ENCODE measurements around the gene HDAC7. TPM values are rescaled to one million over a fixed set of nuclear protein-coding genes. Genes with fewer than 3 reads are reported as not detected.

The HDAC7 gene
- total and polyA plus RNA-seq, 8 donors = 22.8 to 313 (median 46.8) TPM

DNA sequence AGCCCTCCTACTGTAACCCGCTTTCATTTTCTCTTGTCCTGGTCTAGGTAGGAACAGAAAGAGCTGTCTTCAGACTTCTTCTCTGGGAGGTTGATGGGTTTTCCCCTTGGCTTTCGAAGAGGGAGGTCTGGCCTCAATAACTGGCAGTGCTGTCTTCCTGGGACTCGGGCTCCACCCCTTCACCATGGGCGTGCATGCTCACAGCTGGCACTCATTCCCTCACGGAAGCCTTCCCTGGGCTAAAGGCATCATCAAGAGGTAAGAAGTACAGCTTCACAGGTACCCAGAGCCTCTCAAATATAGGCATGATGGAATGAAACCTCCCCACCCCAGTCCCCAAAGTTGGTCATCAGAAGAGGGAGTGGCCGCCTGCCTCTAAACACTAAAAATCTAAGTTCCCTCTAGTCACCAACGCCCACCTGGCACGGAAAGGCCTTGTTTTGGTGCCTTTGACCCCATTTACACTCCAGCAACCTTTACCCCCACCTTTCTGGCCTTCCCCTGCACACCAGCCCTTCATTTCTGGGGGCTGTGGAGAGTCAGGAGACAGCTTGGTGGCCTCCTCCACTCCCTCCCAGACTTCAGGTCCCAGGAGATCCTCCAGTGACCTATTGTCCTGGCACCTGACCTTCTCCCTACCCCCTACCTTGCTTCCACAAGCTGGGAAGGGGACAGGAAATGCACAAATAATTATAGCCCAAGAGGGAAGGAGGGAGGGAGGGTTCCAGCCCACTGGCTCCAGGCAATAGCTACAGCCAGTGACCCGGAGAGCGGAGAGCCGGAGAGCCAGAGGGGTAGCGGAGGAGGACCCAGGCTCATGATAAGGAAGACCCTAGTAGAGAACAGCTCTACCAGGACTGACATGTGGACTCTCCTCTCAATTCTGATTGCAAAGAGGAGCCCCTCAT, 63.8 kb downstream of the HDAC7 start:
- peak overlapping the region; percentile 76 to 88 (median 80) for H3K27ac ChIP-seq
- peaks cover 65 to 84% (median 80%) of the 10 kb centered on the region in 4 donors for H3K4me1 ChIP-seq
- no peaks in the 10 kb centered on the region for H3K27me3 ChIP-seq
- DNase-seq = peak in 1 of 2 donors; percentile 76
- 56 to 69% (median 65%) methylated on average over 12 of the region's 12 CpGs for whole genome bisulfite sequencing, 5 donors
- H3K4me3 ChIP-seq = peak overlapping the region; percentile 11 to 75 (median 57)
- intact Hi-C loops (cut with DNase I; ENCODE audit: low total_unique reads) = no loop called here
- H3K36me3 ChIP-seq = peaks cover 0 to 9% (median 4%) of the 10 kb centered on the region in 4 donors
- no peaks in the 10 kb centered on the region for H3K9me3 ChIP-seq
- no peak for TF ChIP-seq POLR2AphosphoS5 (IDR thresholded peaks at IDR 0.05)

DNA sequence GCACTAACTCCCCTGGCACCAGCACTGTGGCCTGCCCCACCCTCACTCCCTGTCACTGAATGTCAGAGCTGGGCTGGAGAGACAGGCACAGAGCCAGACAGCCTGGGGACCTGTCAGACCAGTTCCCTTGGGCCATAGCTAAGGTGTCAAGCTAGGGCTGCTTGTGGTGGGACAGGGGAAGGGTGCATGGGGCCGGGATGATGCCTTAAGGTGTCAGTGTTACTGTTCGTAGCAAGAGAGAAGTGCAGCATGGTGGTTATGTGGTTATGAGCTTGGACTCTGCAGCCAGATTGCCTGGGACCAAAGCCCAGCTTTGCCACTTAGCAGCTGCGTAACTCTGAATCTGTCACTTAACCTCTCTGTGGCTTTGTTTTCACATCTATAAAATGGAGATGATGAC, 64.8 kb downstream of the HDAC7 start:
- Histone ChIP-seq H3K9me3 (no peaks in the 10 kb centered on the region), H3K27me3 (no peaks in the 10 kb centered on the region), H3K4me1 (peaks cover 65 to 80% (median 77%) of the 10 kb centered on the region in 4 donors), H3K36me3 (peaks cover under 1 to 15% (median 14%) of the 10 kb centered on the region in 4 donors), H3K27ac (peak overlapping the region; percentile 76 to 88 (median 81)), H3K4me3 (peak overlapping the region in 1 of 4 donors; percentile 75)
- TF ChIP-seq POLR2AphosphoS5 (IDR thresholded peaks at IDR 0.05) = peak in 2 of 3 donors; percentile 46 to 67
- no peak for TF ChIP-seq POLR2A (IDR thresholded peaks at IDR 0.05)
- DNase-seq = peak; percentile 86 to 93
- intact Hi-C loops (cut with DNase I; ENCODE audit: low total_unique reads) = no loop called here
- 25 to 57% (median 33%) methylated on average over 2 to 3 of the region's 3 CpGs for WGBS, 5 donors

DNA sequence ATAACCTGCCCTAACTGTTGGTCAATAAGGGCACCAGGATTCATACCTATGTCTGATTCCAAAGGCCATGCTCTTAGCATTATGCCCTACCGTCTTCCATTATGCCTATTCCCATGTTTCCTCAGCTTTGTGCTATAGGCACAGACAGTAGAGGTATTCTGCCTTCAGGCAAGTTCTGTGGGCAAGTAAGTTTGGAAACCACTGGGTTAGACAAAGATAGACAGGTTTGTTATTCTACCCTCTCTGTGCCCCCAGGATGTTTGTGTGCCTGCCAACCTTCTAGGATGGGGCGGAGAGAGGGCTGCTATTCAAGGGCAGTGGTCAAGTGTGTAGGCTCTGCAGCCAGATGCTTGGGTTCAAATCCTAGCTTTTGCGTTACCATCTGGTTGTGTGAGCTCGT, 65.6 kb downstream of the HDAC7 start:
- peaks cover 58 to 72% (median 69%) of the 10 kb centered on the region in 4 donors for H3K4me1 ChIP-seq
- 62 to 78% (median 74%) methylated on average over 4 of the region's 4 CpGs for WGBS, 5 donors
- peaks cover 4 to 23% (median 21%) of the 10 kb centered on the region in 4 donors for H3K36me3 ChIP-seq
- no peaks in the 10 kb centered on the region for H3K9me3 ChIP-seq
- DNase-seq = no peak
- TF ChIP-seq POLR2A (IDR thresholded peaks at IDR 0.05) = no peak
- TF ChIP-seq, protein P1, sequence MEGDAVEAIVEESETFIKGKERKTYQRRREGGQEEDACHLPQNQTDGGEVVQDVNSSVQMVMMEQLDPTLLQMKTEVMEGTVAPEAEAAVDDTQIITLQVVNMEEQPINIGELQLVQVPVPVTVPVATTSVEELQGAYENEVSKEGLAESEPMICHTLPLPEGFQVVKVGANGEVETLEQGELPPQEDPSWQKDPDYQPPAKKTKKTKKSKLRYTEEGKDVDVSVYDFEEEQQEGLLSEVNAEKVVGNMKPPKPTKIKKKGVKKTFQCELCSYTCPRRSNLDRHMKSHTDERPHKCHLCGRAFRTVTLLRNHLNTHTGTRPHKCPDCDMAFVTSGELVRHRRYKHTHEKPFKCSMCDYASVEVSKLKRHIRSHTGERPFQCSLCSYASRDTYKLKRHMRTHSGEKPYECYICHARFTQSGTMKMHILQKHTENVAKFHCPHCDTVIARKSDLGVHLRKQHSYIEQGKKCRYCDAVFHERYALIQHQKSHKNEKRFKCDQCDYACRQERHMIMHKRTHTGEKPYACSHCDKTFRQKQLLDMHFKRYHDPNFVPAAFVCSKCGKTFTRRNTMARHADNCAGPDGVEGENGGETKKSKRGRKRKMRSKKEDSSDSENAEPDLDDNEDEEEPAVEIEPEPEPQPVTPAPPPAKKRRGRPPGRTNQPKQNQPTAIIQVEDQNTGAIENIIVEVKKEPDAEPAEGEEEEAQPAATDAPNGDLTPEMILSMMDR (IDR thresholded peaks at IDR 0.05) = no peak
- H3K4me3 ChIP-seq = peak overlapping the region in 1 of 4 donors; percentile 75
- no peaks in the 10 kb centered on the region for H3K27me3 ChIP-seq
- intact Hi-C loops (cut with DNase I; ENCODE audit: low total_unique reads) = no loop called here
- peak overlapping the region; percentile 59 to 88 (median 77) for H3K27ac ChIP-seq

DNA sequence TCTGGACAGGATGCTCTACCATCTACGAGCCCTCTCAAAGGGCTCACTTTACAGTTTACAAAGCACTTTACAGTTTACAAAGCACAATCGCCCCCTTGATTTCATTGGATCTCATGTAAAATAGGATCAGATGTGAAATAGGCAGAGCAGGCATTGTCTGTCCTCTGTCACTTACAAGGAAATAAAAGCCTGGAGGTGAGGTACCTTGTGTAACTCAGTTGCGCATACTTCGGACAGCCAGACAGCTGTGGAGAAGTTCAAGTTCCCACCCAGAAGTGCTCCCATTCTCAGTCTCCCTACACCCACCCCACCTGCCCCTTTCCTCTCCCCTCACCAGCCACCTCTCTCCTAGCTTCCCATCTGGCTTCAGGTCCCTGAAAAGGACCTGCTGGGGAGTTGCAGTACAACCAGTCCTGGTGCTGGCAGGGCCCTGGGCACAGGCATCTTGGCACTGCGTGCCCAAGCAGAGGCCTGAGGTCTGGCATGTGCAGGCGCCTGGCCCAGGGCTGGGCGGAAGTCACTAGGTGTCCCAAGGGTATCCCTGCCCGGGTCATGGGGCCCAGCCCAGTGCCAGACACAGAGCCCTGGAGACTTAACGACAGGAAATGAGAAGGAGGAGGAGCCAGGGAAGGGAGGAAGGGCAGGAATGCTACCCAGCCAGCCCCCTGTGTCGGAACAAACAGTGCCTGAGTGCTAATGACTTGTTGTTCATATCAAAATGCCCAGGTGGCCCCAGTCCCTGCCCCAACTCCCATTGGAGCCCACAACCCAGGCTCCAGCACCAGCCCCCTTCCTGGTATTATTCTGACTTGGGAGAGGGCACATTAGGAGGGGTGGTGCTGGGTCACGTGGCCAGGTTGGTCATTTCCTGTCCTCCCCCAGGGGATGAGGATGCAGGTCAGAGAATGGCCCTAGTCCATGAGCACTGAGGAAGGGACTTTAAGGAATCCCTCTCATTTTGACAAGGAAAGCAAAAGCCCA, 66.4 kb downstream of the HDAC7 start:
- Histone ChIP-seq H3K4me3 (no peak overlapping the region), H3K36me3 (peaks cover 4 to 31% (median 28%) of the 10 kb centered on the region in 4 donors), H3K27me3 (no peaks in the 10 kb centered on the region), H3K9me3 (no peaks in the 10 kb centered on the region), H3K27ac (peak overlapping the region; percentile 76 to 88 (median 82)), H3K4me1 (peaks cover 54 to 65% (median 63%) of the 10 kb centered on the region in 4 donors)
- 41 to 52% (median 46%) methylated on average over 10 to 11 of the region's 11 CpGs for WGBS, 5 donors
- DNase-seq = peak; percentile 73 to 89
- peak in 2 of 3 donors; percentile 10 to 40 for TF ChIP-seq POLR2AphosphoS5 (IDR thresholded peaks at IDR 0.05)
- TF ChIP-seq, protein P1 (IDR thresholded peaks at IDR 0.05) = no peak
- TF ChIP-seq POLR2A (IDR thresholded peaks at IDR 0.05) = no peak
- no peak for TF ChIP-seq EP300 (IDR thresholded peaks at IDR 0.05)
- intact Hi-C loops (cut with DNase I; ENCODE audit: low total_unique reads) = no loop called here

DNA sequence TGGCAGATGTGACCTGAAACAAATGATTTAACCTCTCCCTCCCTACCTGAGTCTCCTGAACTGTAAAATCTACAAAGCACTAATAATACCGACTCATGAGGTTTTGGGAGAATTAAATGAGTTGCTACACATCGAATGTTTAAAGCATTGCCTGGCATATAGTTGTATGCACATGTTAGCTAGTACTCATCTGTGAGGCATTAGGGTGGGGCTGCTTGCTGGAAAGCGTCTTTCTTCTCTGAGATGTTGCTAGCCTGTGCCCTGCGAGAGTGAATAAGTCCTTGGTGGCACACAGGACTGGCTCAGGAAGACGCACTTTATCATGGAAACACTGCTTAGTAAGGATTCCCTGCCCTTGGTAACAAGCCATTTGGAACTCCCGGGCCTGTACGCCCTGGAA, 67.2 kb downstream of the HDAC7 start:
- no peak overlapping the region for H3K4me3 ChIP-seq
- H3K4me1 ChIP-seq = peaks cover 46 to 58% (median 56%) of the 10 kb centered on the region in 4 donors
- no peaks in the 10 kb centered on the region for H3K9me3 ChIP-seq
- H3K27ac ChIP-seq = peak overlapping the region; percentile 5 to 88 (median 77)
- peaks cover 4 to 38% (median 36%) of the 10 kb centered on the region in 4 donors for H3K36me3 ChIP-seq
- 59 to 71% (median 64%) methylated on average over 5 to 7 of the region's 7 CpGs for WGBS, 5 donors
- intact Hi-C loops (cut with DNase I; ENCODE audit: low total_unique reads) = no loop called here
- TF ChIP-seq, protein P1 (IDR thresholded peaks at IDR 0.05) = no peak
- TF ChIP-seq POLR2AphosphoS5 (IDR thresholded peaks at IDR 0.05) (no peak), EP300 (IDR thresholded peaks at IDR 0.05) (no peak), POLR2A (IDR thresholded peaks at IDR 0.05) (no peak)
- no peak for DNase-seq
- H3K27me3 ChIP-seq = no peaks in the 10 kb centered on the region
